Measurements from ENCODE around the gene YIPF2.
"Not testable (repeated sequence)": the region's sequence is repeated elsewhere in the genome, so short reads cannot be mapped to it uniquely, and the experiment has no call there.

- TF ChIP-seq CTCF (IDR thresholded peaks at IDR 0.05; ENCODE audit: low read length); EZH2 (optimal IDR thresholded peaks at IDR 0.05; ENCODE audit: low read depth, low read length); EZH2phosphoT487 (IDR thresholded peaks at IDR 0.05; ENCODE audit: low read length): not testable (repeated sequence)
Observed at GRCh38 chr19:10959277-10959968, 31.0 kb upstream of the YIPF2 start.
